WTC11 (cell line): ENCODE results near the gene JUP.

ENCODE experiments used
- ATF2 ChIP-seq: sonication (generic); formaldehyde crosslinking; IDR thresholded peaks from 2 replicates; pipeline ENCODE4 v1.8.1; 2022; ENCODE audit warnings: low read depth, missing genetic modification reagents, borderline replicate concordance
- ATF3 ChIP-seq: sonication (generic); formaldehyde crosslinking; conservative IDR thresholded peaks from 2 replicates; pipeline ENCODE4 v1.8.1; 2022; ENCODE audit warnings: mild to moderate bottlenecking, missing genetic modification reagents
- CREM ChIP-seq: sonication (generic); formaldehyde crosslinking; IDR thresholded peaks from 2 replicates; pipeline ENCODE4 v1.8.1; 2022; ENCODE audit warnings: mild to moderate bottlenecking, missing genetic modification reagents, moderate library complexity
- CTCF ChIP-seq: fragments of 200-600 bp; IDR thresholded peaks from 2 replicates; pipeline ENCODE4 v1.8.0; 2022; ENCODE audit warnings: antibody characterized with exemption
- E2F1 ChIP-seq: sonication (generic); formaldehyde crosslinking; IDR thresholded peaks from 2 replicates; pipeline ENCODE4 v1.8.0; 2022; ENCODE audit warnings: mild to moderate bottlenecking, missing genetic modification reagents
- FOXJ3 ChIP-seq: sonication (generic); formaldehyde crosslinking; IDR thresholded peaks from 2 replicates; pipeline ENCODE4 v1.9.0; 2021; ENCODE audit warnings: missing genetic modification reagents, mild to moderate bottlenecking, borderline replicate concordance
- NR3C1 ChIP-seq: sonication (generic); formaldehyde crosslinking; conservative IDR thresholded peaks from 2 replicates; pipeline ENCODE4 v1.8.1; 2023; ENCODE audit warnings: low read depth, mild to moderate bottlenecking, missing genetic modification reagents
- PREB ChIP-seq: sonication (generic); formaldehyde crosslinking; IDR thresholded peaks from 2 replicates; pipeline ENCODE4 v1.8.1; 2022; ENCODE audit warnings: mild to moderate bottlenecking, missing genetic modification reagents, moderate library complexity, borderline replicate concordance
- TP53 ChIP-seq: sonication (generic); formaldehyde crosslinking; IDR thresholded peaks from 2 replicates; pipeline ENCODE4 v1.8.1; 2023; ENCODE audit warnings: mild to moderate bottlenecking, missing genetic modification reagents
- USF2 ChIP-seq: sonication (generic); formaldehyde crosslinking; IDR thresholded peaks from 2 replicates; pipeline ENCODE4 v1.8.1; 2023; ENCODE audit warnings: mild to moderate bottlenecking, missing genetic modification reagents, moderate library complexity
- ZSCAN18 ChIP-seq: fragments of 250-450 bp; sonication (Bioruptor Pico); IDR thresholded peaks from 2 replicates; pipeline ENCODE4 v2.1.2; 2022; ENCODE audit warnings: mild to moderate bottlenecking, moderate library complexity

GRCh38 chr17:41835214-41835799 is 48.8 kb upstream of the JUP start:
- TF ChIP-seq ZSCAN18 (CRISPR knock-in tag), result no peak
- TF ChIP-seq ATF2, result no peak
- no peak for TF ChIP-seq USF2 (CRISPR knock-in tag)
- no peak for TF ChIP-seq CTCF
- TF ChIP-seq NR3C1 (CRISPR knock-in tag), result no peak
- no peak for TF ChIP-seq FOXJ3 (CRISPR knock-in tag)
- TF ChIP-seq E2F1, result no peak
- TF ChIP-seq ATF3, result no peak
- TF ChIP-seq PREB (CRISPR knock-in tag), result no peak
- TF ChIP-seq TP53 (CRISPR knock-in tag), result no peak
- TF ChIP-seq CREM (CRISPR knock-in tag), result no peak
